Upper lobe of right lung (tissue), 1 donor: ENCODE results near the gene ZNF32. TPM values are rescaled to one million over a fixed set of nuclear protein-coding genes. Genes with fewer than 3 reads are reported as not detected.

Experiments used
- ATAC-seq: fragments of 200-7000 bp; cut with Tn5 transposase; one replicate; pipeline ENCODE4 v1.9.1; 2020; ENCODE audit warnings: mild to moderate bottlenecking, moderate library complexity
- DNase-seq: peaks from one replicate; pipeline ENCODE4 v3.0.0-alpha.2; 2020
- H3K27ac ChIP-seq: fragments of 200-600 bp; one replicate; pipeline ENCODE4 v1.8.0; 2022
- H3K27me3 ChIP-seq: fragments of 200-600 bp; one replicate; pipeline ENCODE4 v1.8.0; 2022; ENCODE audit warnings: mild to moderate bottlenecking
- H3K36me3 ChIP-seq: fragments of 200-600 bp; one replicate; pipeline ENCODE4 v1.8.0; 2022
- H3K4me1 ChIP-seq: fragments of 200-600 bp; one replicate; pipeline ENCODE4 v1.8.0; 2022
- H3K4me3 ChIP-seq: fragments of 200-600 bp; one replicate; pipeline ENCODE4 v1.8.0; 2022; ENCODE audit warnings: mild to moderate bottlenecking
- H3K9me3 ChIP-seq: fragments of 200-600 bp; one replicate; pipeline ENCODE4 v1.8.0; 2022
- CTCF ChIP-seq: fragments of 200-600 bp; IDR thresholded peaks from one replicate; pipeline ENCODE4 v1.8.0; 2022; ENCODE audit warnings: antibody characterized with exemption
- intact Hi-C: fragments of 100-400 bp; cut with DNase I; formaldehyde crosslinking; loops from one replicate; pipeline ENCODE4 v1.11.0; 2022
- total RNA-seq: library from RNA; stranded (reverse); fragmentation: NEBNext Ultra II Directional; extraction: Animal tissue kit (Norgen Biotek cat#: 25700); gene quantifications from one replicate; pipeline ENCODE4 v1.2.1, GENCODE V29; 2021
- donor health status: DM: no; HTN: yes; CAD: no; lungs with severe emphysema.

Gene ZNF32
- total RNA-seq, 1 donor from 2014 or later: 32.3 TPM

DNA sequence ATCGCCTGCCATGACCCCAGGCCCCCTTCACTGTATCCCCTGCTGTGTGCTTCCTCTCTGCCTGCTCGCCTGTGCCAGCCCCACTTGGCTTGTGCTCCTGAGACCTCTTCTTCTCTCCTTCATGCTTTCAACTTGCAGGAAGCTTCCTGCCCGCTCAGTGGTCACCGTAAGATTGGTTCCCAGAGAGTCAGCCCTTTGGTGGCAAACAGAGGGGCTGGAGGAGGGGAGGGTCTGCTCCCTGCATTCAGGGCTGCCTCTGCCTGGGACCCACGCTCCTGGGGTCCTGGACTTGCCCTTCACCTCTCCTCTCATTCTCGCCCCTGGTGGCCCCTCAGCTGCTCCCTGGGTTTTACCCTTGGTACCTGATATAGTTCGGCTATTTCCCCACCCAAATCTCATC lies 45.8 kb upstream of the ZNF32 start:
- intact Hi-C loops: no loop called here
- ATAC-seq (no peak), DNase-seq (peak; percentile 51)
- no peaks in the 10 kb centered on the region for H3K9me3 ChIP-seq
- H3K4me1 ChIP-seq: peaks cover 9% of the 10 kb centered on the region
- no peaks in the 10 kb centered on the region for H3K27me3 ChIP-seq
- TF ChIP-seq CTCF: no peak
- no peaks in the 10 kb centered on the region for H3K36me3 ChIP-seq
- H3K27ac ChIP-seq: no peak overlapping the region
- no peak overlapping the region for H3K4me3 ChIP-seq

DNA sequence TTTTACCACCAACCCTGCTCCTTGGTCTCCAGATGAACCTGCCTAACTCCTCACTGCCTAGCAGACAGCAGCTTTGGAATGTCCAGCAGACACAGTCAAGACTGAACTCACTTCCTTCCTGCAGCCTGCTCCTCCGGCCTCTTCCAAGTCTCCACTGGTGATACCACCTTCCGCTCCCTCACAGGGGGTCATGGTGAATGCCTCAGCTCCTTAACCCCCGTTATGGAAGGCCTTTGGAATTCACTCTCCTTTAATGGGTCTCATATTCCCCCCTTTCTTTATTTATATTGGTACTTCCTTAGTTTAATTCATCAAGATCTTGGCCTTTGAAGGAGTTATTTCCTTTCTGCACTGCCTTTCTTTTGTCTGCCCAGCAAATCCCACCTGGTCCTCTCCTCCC lies 44.9 kb upstream of the ZNF32 start:
- DNase-seq (no peak), ATAC-seq (no peak)
- Histone ChIP-seq H3K4me1 (peaks cover 6% of the 10 kb centered on the region), H3K36me3 (no peaks in the 10 kb centered on the region), H3K27ac (no peak overlapping the region), H3K27me3 (no peaks in the 10 kb centered on the region), H3K9me3 (no peaks in the 10 kb centered on the region), H3K4me3 (no peak overlapping the region)
- no peak for TF ChIP-seq CTCF
- intact Hi-C loops: no loop called here

- DNase-seq (peak; percentile 43), ATAC-seq (no peak)
- Histone ChIP-seq H3K27ac (no peak overlapping the region), H3K27me3 (no peaks in the 10 kb centered on the region), H3K4me1 (peaks cover 6% of the 10 kb centered on the region), H3K36me3 (no peaks in the 10 kb centered on the region), H3K9me3 (no peaks in the 10 kb centered on the region), H3K4me3 (no peak overlapping the region)
- intact Hi-C loops: no loop called here
- no peak for TF ChIP-seq CTCF
These were observed 43.6 kb upstream of the ZNF32 start for GRCh38 chr10:43692051-43692825.

GRCh38 chr10:43691485-43691884 lies 42.8 kb upstream of the ZNF32 start:
- no peaks in the 10 kb centered on the region for H3K36me3 ChIP-seq
- H3K4me1 ChIP-seq: peaks cover 6% of the 10 kb centered on the region
- no peak overlapping the region for H3K4me3 ChIP-seq
- TF ChIP-seq CTCF: no peak
- no peaks in the 10 kb centered on the region for H3K27me3 ChIP-seq
- no peak overlapping the region for H3K27ac ChIP-seq
- no peaks in the 10 kb centered on the region for H3K9me3 ChIP-seq
- intact Hi-C loops: no loop called here
- ATAC-seq: no peak
- no peak for DNase-seq

DNA sequence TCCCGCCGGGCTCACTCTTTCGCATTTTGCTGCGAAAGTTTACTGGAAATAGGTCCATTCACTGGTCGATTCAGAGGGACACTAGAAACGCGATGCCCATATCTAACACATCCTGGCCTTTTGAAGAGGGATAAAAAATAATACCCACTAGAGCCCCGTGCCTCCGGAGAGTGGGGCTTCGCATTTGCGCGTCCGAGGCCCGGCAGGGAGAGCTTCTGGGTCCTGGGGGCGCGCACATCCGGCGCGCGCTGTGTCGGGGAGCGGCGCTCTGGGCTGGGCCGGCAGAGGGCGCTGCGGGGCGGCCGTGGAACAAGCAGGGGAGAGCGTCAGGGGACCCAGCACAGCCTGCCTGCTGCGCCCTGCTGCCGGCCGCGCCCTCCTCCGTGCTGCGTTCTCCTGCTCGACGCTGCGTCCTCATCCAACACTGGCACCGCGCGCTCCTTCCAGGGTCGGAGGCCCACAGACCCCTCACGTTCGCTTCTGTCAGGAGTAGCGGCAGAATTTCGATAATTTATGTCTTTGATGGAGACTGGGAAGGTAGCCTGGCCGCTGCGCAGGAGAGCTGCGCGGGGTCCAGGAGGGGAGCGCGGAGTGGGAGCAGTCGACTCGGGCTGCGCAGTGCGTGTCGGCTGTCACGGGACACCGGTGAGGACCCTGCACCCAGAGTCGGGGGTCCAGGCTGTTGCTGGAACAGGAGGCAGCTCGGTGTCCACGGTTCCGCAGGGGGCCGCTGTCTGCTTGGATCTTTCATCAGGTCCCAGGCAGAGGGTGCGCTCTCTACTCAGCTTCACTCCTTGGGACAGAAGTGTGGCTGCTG lies 41.5 kb upstream of the ZNF32 start:
- intact Hi-C loops: no loop called here
- peak; percentile 98 for ATAC-seq
- H3K4me1 ChIP-seq: peaks cover 6% of the 10 kb centered on the region
- no peaks in the 10 kb centered on the region for H3K36me3 ChIP-seq
- no peaks in the 10 kb centered on the region for H3K9me3 ChIP-seq
- peak overlapping the region; percentile 89 for H3K27ac ChIP-seq
- H3K27me3 ChIP-seq: no peaks in the 10 kb centered on the region
- H3K4me3 ChIP-seq: peak overlapping the region; percentile 67
- peak; percentile 94 for DNase-seq
- TF ChIP-seq CTCF: peak; percentile 84
